Endothelial cell of umbilical vein (primary cell): ENCODE measurements around the gene TECTA. TPM values are rescaled to one million over a fixed set of nuclear protein-coding genes. Genes with fewer than 3 reads are reported as not detected.

Source experiments
- BruUV-seq: library from RNA; stranded (reverse); fragments of 400-500 nt; replicated peaks from 2 replicates; lab custom pipeline; 2021; lab: Mats Ljungman, UMichigan
- CTCF ChIA-PET: fragments of 300-600, 350-600 bp; sonication (Branson Sonifier 250); formaldehyde crosslinking; loops from one replicate; lab custom pipeline; 2021; ENCODE audit warnings: antibody characterized with exemption, inconsistent platforms; lab: Charles Lee
- POLR2A ChIA-PET: fragments of 300-600, 350-600 bp; sonication (Branson Sonifier 250); formaldehyde crosslinking; loops from one replicate; lab custom pipeline; 2021; ENCODE audit warnings: antibody characterized with exemption, inconsistent platforms; lab: Charles Lee
- DNase-seq: peaks from one replicate; pipeline ENCODE4 v3.0.0-alpha.2; 2011; ENCODE audit warnings: low read depth, low spot score
- FAIRE-seq: peaks from 2 replicates; lab custom pipeline; 2011; peaks lifted over from hg19 to GRCh38; lab: Jason Lieb, UNC
- H2AFZ ChIP-seq: 2 replicates; pipeline ENCODE4 v1.6.0; 2012; ENCODE audit warnings: low read depth, low read length, control low read depth, inconsistent platforms
- H3K27ac ChIP-seq: 2 replicates; pipeline ENCODE4 v1.5.1; 2011; ENCODE audit warnings: low read depth, mild to moderate bottlenecking, control low read depth, low read length, moderate library complexity; ENCODE audit not compliant: insufficient read depth
- H3K27me3 ChIP-seq, 2 experiments: 2 replicates each; pipeline versions ENCODE4 v1.6.0 to v1.6.1; 2011; ENCODE audit warnings: low read length in 2 of 2, mixed read lengths in 1 of 2; ENCODE audit not compliant: control insufficient read depth in 2 of 2, insufficient read depth in 2 of 2
- H3K36me3 ChIP-seq, 2 experiments: 2 replicates in 1 of 2; 3 replicates in 1 of 2; pipeline ENCODE4 v1.5.1; 2011; ENCODE audit warnings: low read length in 2 of 2, mild to moderate bottlenecking in 1 of 2, moderate library complexity in 1 of 2; ENCODE audit not compliant: control insufficient read depth in 2 of 2, insufficient read depth in 2 of 2; ENCODE audit errors: extremely low read depth in 1 of 2
- H3K4me1 ChIP-seq: 3 replicates; pipeline ENCODE4 v1.5.1; 2011; ENCODE audit warnings: mild to moderate bottlenecking, low read length; ENCODE audit not compliant: control insufficient read depth, insufficient read depth; ENCODE audit errors: extremely low read depth
- H3K4me2 ChIP-seq: 2 replicates; pipeline ENCODE4 v1.6.1; 2011; ENCODE audit warnings: low read length, control low read depth, mixed read lengths; ENCODE audit not compliant: insufficient read depth
- H3K4me3 ChIP-seq, 3 experiments: fragments of 200-600 bp in 1 of 3; sonication (generic), shearing (Covaris generic) in 1 of 3; replicated peaks in 1 of 3; 2 replicates each; pipeline ENCODE4 v1.5.1; 2011 to 2016; ENCODE audit warnings: control low read depth in 3 of 3, low read length in 3 of 3, mild to moderate bottlenecking in 2 of 3, inconsistent platforms in 1 of 3, low read depth in 1 of 3, moderate library complexity in 1 of 3; ENCODE audit not compliant: insufficient read depth in 1 of 3
- H3K79me2 ChIP-seq: 2 replicates; pipeline ENCODE4 v1.6.0; 2012; ENCODE audit warnings: low read length, inconsistent platforms; ENCODE audit not compliant: control insufficient read depth, insufficient read depth
- H3K9ac ChIP-seq: replicated peaks from 2 replicates; pipeline ENCODE3; 2011; ENCODE audit warnings: low read length, control low read depth; ENCODE audit not compliant: insufficient read depth; ENCODE audit errors: extremely low read depth
- H3K9me1 ChIP-seq: replicated peaks from 3 replicates; pipeline ENCODE4 v1.6.0; 2011; ENCODE audit warnings: mild to moderate bottlenecking, low read length; ENCODE audit not compliant: control insufficient read depth, insufficient read depth; ENCODE audit errors: extremely low read depth
- H3K9me3 ChIP-seq: replicated peaks from 2 replicates; pipeline ENCODE4 v1.5.1; 2012; ENCODE audit warnings: low read length, inconsistent platforms; ENCODE audit not compliant: control insufficient read depth, insufficient read depth
- H4K20me1 ChIP-seq: replicated peaks from 2 replicates; pipeline ENCODE3; 2011; ENCODE audit warnings: mild to moderate bottlenecking, low read length; ENCODE audit not compliant: control insufficient read depth, insufficient read depth; ENCODE audit errors: extremely low read depth
- CTCF ChIP-seq, 2 donors: IDR thresholded peaks; 1 replicate in 1 of 2; 2 replicates in 1 of 2; pipeline ENCODE4 v1.5.1; 2011; ENCODE audit warnings: low read length in 2 of 2, mild to moderate bottlenecking in 2 of 2, moderate library complexity in 2 of 2, control low read depth in 1 of 2, inconsistent platforms in 1 of 2, low read depth in 1 of 2; ENCODE audit not compliant: insufficient read depth in 1 of 2; ENCODE audit errors: extremely low read depth in 1 of 2
- EZH2 ChIP-seq: IDR thresholded peaks from 2 replicates; pipeline ENCODE4 v1.6.1; 2012; ENCODE audit warnings: borderline replicate concordance, low read depth, mild to moderate bottlenecking, moderate library complexity, low read length, inconsistent platforms; ENCODE audit not compliant: severe bottlenecking
- FOS ChIP-seq: IDR thresholded peaks from 2 replicates; pipeline ENCODE4 v1.6.1; 2011; ENCODE audit warnings: mild to moderate bottlenecking, low read length, moderate library complexity, borderline replicate concordance; ENCODE audit not compliant: insufficient read depth
- GATA2 ChIP-seq: IDR thresholded peaks from 2 replicates; pipeline ENCODE4 v1.7.0; 2011; ENCODE audit warnings: low read depth, mild to moderate bottlenecking, moderate library complexity, mixed read lengths, low read length; ENCODE audit not compliant: insufficient read length, insufficient read depth
- JUN ChIP-seq: IDR thresholded peaks from 2 replicates; pipeline ENCODE4 v1.6.1; 2011; ENCODE audit warnings: borderline replicate concordance, low read depth; ENCODE audit not compliant: insufficient read length, insufficient read depth
- MAX ChIP-seq: IDR thresholded peaks from 2 replicates; pipeline ENCODE4 v1.6.1; 2011; ENCODE audit not compliant: insufficient read depth, insufficient read length
- MYC ChIP-seq: IDR thresholded peaks from one replicate; pipeline ENCODE4 v1.6.1; 2011; ENCODE audit warnings: mild to moderate bottlenecking, low read depth, low read length
- POLR2A ChIP-seq: IDR thresholded peaks from 2 replicates; pipeline ENCODE4 v1.6.1; 2012; ENCODE audit warnings: low read depth, mild to moderate bottlenecking, control low read depth, low read length
- POLR2AphosphoS5 ChIP-seq: IDR thresholded peaks from 2 replicates; pipeline ENCODE4 v1.6.1; 2012; ENCODE audit warnings: low read depth, mild to moderate bottlenecking, control low read depth, low read length, moderate library complexity; ENCODE audit not compliant: insufficient read depth
- dilution Hi-C: fragments of 300-500 bp; cut with MboI; formaldehyde crosslinking; loops from one replicate; pipeline ENCODE4 v1.15.0; 2019; ENCODE audit warnings: low sequenced_read_pairs; ENCODE audit not compliant: extremely low pct_ligation_motif_present
- intact Hi-C: fragments of 100-400 bp; cut with micrococcal nuclease; formaldehyde crosslinking; loops from one replicate; pipeline ENCODE4 v1.10.0; 2022
- polyA plus RNA-seq, 4 experiments: library from polyadenylated mRNA; depleted of rRNA in 3 of 4; stranded (reverse) in 3 of 4; unstranded in 1 of 4; fragments of >200 nt; gene quantifications; 2 replicates each; pipeline versions ENCODE4 v1.2.1 to v1.2.3, GENCODE V29; 2011 to 2012; ENCODE audit warnings: missing spikeins in 1 of 4
- total RNA-seq: library from RNA; stranded (reverse); gene quantifications from 2 replicates; pipeline ENCODE4 v1.2.3, GENCODE V29; 2021

The TECTA gene
- total and polyA plus RNA-seq, 2 donors (not counting 3 experiments of a cell fraction or from before 2014, with no cell fraction given), result 0.44 to 0.69 TPM

GRCh38 chr11:121179306-121179705 lies 78.3 kb downstream of the TECTA start:
- Histone ChIP-seq H3K9ac (no peak overlapping the region), H3K27ac (no peak overlapping the region), H3K4me1 (no peaks in the 10 kb centered on the region), H3K27me3 (no peaks in the 10 kb centered on the region), H3K79me2 (no peaks in the 10 kb centered on the region), H3K4me2 (no peak overlapping the region), H3K36me3 (no peaks in the 10 kb centered on the region), H4K20me1 (no peaks in the 10 kb centered on the region), H2AFZ (no peak overlapping the region), H3K4me3 (no peak overlapping the region), H3K9me3 (no peaks in the 10 kb centered on the region), H3K9me1 (no peaks in the 10 kb centered on the region)
- FAIRE-seq (no peak), DNase-seq (no peak)
- intact Hi-C loops, result no loop called here
- ChIA-PET POLR2A (no interaction called here), CTCF (interaction anchor here (2.7 kb wide), 1 partner anchor 16 kb away, joined by 9 read pairs; no protein-coding TSS in a partner anchor)
- BruUV-seq, result no TSS peak
- TF ChIP-seq JUN (no peak), POLR2A (no peak), EZH2 (no peak), FOS (no peak), MYC (no peak), MAX (no peak), GATA2 (no peak), POLR2AphosphoS5 (no peak), CTCF (IDR thresholded peaks at IDR 0.05; ENCODE audit: extremely low read depth in 1 of 2, insufficient read depth in 1 of 2, low read depth in 1 of 2, low read length in 2 of 2) (no peak)
- dilution Hi-C loops, result no loop called here
